Islet of Langerhans (tissue), 1 donor: ENCODE measurements around the gene CLMP.

Experiments
- FAIRE-seq: peaks from one replicate; lab custom pipeline; 2011; peaks lifted over from hg19 to GRCh38; lab: Jason Lieb, UNC

CLMP gene

GRCh38 chr11:123055191-123055901, 139.7 kb downstream of the CLMP start:
- FAIRE-seq: no peak

GRCh38 chr11:123054301-123055065, 140.6 kb downstream of the CLMP start:
- FAIRE-seq: peak; percentile 89

- FAIRE-seq: no peak
Observed at GRCh38 chr11:123052901-123053721, 141.9 kb downstream of the CLMP start.

GRCh38 chr11:123051634-123052033, 143.4 kb downstream of the CLMP start:
- FAIRE-seq: no peak

GRCh38 chr11:123051146-123051545, 143.9 kb downstream of the CLMP start:
- FAIRE-seq: no peak

- FAIRE-seq: no peak
Observed at GRCh38 chr11:123047947-123048293, 147.1 kb downstream of the CLMP start.

- FAIRE-seq: no peak
Observed at GRCh38 chr11:123047266-123047946, 147.6 kb downstream of the CLMP start.

GRCh38 chr11:123046473-123047259, 148.4 kb downstream of the CLMP start:
- no peak for FAIRE-seq

GRCh38 chr11:123045101-123045500, 149.9 kb downstream of the CLMP start:
- no peak for FAIRE-seq

GRCh38 chr11:123041185-123041584, 153.9 kb downstream of the CLMP start:
- FAIRE-seq: no peak

GRCh38 chr11:123040111-123040432, 155.0 kb downstream of the CLMP start:
- FAIRE-seq: no peak

GRCh38 chr11:123035831-123036230, 159.2 kb downstream of the CLMP start:
- FAIRE-seq: no peak

GRCh38 chr11:123034597-123034996, 160.5 kb downstream of the CLMP start:
- FAIRE-seq: no peak

- FAIRE-seq: no peak
Observed at GRCh38 chr11:123033895-123034294, 161.2 kb downstream of the CLMP start.

GRCh38 chr11:123030517-123030916, 164.5 kb downstream of the CLMP start:
- no peak for FAIRE-seq

GRCh38 chr11:123020968-123021367, 174.1 kb downstream of the CLMP start:
- no peak for FAIRE-seq
